ENCODE measurements around the gene SLC25A13.
"Not testable (repeated sequence)": the region's sequence is repeated elsewhere in the genome, so short reads cannot be mapped to it uniquely, and the experiment has no call there.

The SLC25A13 gene

DNA sequence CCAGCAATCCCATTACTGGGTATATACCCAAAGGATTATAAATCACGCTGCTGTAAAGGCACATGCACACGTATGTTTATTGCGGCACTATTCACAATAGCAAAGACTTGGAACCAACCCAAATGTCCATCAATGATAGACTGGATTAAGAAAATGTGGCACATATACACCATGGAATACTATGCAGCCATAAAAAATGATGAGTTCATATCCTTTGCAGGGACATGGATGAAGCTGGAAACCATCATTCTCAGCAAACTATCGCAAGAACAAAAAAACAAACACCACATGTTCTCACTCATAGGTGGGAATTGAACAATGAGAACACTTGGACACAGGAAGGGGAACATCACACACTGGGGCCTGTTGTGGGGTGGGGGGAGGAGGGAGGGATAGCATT is 28.0 kb downstream of the SLC25A13 start:
- not testable (repeated sequence) for DNase-seq

DNA sequence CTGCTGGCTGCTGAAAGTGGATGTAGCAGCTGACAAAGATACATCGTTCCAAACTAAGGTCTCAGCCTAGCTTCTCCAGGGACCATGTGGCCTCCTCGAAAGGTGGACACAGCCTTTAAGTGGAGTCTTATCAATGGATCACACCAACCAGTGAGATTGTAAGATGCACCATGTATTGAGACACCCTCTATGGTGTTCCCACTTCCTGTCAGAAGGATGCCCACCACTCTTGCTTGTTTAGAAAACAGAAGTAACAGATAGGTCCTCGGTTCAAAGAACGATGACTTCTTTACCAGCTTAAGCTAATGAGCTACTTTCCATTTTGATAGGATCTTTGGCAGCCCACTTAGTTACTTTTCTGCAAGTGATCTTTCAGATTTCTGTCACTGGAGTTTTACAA is 34.3 kb downstream of the SLC25A13 start:
- no peak for DNase-seq

DNA sequence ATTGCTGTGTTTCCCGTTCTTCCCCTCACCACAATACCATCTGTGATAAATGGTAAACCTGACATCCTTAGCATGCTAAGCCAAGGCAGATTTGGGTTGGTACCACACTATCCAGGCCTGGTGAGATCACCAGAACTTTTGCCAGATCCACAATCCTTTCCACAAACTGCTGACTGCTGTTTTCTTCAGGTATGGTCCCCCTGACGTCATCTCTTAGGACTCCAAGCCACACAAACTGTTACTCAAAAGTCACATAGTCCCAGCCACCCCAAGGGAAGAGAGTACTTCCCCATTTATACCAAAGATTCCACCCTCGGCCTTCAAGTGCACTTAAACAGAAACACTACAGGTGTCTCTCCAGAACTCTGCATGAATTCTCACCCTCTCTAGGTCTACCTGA is 34.8 kb downstream of the SLC25A13 start:
- DNase-seq = peak; percentile 16

DNA sequence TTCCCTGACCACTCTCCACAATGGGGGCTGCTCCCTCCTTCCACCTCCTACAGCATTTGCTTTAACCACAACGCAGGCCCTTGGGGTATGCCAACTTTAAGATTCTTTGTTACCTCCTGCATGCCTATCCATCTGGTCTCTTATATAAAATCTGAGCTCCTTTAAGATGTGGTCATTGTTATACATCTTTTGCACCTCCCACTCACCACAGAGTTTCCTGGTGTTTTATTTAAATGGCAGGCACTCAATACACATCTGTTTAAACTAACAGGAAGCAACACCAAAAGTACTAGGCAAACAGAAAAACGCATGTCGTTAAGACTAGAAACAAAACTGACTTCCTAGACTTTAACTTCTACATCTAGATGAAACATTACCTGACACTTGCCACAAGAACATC is 36.3 kb downstream of the SLC25A13 start:
- DNase-seq = no peak

DNA sequence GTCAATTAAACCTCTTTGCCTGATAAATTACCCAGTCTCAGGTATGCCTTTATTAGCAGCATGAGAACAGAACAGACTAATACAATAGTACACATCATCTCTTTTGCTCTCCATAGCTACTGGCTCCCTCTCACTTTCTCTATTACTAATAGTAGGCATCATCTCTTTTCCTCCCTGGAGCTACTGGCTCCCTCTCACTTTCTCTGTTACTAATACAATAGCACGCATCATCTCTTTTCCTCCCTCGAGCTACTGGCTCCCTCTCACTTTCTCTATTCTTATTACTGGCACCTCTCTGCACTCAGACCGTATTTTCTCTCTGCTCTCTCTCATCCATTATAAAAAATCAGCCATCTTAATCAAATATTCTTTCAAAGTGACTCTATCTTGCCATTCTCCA is 37.1 kb downstream of the SLC25A13 start:
- no peak for DNase-seq

DNA sequence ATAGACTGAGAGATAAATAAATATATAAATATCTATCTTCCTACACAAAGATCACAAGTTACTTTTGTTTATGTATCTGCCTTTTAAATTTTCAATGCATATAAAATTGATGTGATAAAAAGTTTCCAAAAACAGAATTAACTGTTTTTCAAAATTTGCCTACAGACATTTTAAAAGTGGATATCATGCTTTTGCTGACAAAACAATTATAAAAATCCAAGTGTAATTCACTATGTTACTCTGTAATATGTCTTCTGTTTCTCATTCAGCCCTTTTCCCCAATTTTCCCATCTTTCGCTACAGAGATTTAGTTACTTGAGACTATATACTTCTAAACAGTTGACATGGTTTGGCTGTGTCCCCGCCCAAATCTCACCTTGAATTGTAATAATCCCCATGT is 37.7 kb downstream of the SLC25A13 start:
- DNase-seq = no peak

DNA sequence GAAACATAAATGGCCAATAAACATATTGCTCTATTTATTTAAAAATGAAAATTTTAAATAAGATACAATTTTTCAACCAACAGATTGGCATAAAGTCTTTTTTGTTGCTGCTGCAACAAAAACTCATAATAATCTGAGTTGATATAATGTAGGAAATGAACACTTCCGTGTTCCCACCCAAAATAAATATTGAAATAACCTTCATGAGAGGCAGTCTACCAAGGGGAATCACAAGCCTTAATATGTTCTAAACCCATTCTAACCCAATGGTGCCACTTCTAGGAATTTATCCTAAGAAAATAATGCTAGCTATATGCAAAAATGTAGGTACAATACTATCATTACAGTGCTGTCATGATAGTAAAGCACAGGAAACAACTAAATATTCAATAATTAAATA is 39.1 kb downstream of the SLC25A13 start:
- DNase-seq = no peak

DNA sequence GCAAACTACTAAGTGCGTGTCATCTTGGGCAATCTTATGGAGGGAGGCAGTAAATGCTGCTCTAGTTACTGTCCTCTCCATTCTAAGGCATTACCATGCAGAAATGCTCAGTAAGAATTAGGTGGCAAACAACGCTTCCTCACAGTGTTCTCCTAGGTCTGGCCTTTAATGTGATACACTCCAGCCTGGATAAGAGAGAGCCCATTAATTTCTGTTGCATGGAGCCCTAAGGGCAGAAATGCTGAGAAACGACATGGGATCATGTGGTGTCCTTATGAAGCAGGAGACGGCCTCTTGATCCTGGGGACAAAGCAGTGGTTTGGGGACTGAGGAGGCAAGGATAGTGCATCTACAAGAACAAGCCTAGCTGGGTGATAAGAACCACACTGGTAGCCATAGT is 44.0 kb downstream of the SLC25A13 start:
- DNase-seq = no peak

DNA sequence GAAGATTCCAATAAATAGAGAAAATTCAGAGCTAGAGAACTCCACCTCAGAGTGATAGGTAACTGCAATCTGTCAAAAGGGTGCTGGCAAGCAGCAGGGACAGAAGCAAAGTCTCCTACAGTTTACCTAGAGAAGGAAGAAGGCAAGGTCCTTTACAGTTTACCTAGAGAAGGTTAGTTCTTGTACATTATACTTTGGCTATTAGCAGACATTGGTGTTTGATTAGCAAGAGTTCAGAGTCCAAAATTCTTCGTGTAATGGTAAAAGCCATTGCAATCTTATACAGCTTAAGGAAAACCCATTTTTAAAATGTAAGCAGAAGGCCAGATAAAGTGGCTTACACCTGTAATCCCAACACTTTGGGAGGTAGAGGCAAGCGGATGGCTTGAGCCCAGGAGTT is 45.9 kb downstream of the SLC25A13 start:
- no peak for DNase-seq

DNA sequence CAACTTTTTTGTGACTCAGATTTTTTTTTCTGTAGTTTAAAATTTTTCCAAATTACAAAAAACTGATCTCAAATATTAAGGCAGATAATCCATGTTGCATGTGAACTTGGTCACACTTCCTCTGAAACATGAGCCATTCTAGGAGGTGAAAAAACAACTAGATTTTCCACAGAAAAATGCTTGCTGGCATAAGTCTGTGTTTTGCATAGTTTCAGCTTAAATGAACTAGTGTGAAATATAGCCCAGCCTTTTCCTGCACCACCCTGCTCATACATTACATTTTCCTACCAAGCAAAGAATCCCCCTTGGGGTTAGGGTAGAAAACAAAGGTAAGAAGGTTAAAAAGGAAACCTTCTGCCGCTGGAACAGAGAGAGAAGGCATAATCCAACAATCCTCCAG is 48.2 kb downstream of the SLC25A13 start:
- no peak for DNase-seq

DNA sequence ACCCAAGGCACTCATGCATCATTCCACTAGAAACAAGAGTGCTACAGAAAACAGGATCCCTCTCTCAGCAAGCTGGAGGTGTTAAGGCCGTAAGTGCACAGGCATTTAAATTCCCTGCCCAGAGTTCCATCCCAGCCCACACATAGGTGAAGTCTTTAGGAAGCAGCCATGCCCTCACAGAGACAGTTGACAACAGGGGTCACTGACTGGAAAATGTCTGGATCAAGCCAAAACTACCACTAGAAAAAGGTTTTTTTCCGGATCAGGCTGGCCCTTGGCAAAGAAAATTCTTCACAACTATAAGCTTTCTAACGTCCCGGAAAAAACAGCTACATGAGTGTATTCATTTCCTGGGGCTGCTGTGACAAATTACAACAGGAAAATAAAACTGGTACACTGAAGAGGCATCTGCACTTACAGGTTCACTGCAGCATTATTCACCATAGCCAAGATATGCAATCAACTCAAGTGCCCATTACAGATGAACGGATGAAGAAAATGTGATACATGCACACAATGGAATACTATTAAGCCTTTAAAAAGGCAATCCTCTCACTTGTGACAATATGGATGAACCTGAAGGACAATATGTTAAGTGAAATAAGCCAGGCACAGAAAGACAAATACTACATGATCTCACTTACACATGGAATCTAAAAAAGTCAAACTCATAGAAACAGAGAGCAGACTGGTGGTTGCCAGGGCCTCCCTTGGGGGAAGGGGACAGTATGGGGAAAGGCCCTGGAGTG is 52.5 kb downstream of the SLC25A13 start:
- DNase-seq = no peak

DNA sequence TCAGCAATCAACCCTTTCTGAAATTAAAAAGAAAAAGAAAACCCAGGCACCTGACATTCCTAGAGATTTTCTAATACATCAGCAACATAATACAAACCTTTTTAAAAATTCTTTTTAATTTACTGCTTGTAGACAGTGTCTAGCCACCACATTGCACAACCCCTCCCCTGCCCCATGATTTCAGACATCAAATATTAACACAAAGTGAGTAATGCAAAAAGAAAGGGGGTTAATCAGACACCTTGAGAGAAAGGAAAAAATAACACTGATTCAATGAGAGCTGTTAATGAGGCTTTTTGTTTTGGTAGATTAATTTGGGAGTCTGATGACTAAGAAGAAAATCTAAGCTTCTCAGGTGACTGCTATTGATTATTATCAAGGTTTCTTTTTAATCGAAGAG is 55.3 kb downstream of the SLC25A13 start:
- no peak for DNase-seq

DNA sequence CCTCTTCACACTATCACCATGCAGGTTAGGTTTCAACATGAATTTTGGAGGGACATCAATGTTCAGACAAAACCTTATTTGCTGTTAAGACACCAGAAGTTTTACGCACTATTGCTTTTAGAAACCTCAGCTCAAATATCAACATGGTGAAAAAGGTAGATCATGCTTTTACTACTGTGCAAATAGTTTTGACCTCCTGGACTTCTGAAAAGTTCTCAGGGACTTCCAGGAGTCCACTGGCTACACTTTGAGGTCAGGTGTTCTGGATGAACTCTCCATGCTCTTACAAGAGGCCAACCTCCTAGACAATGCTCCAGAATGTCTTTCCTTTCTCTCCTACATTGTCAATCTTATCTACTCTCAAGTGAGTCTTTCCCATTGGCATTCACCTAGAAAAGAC is 55.9 kb downstream of the SLC25A13 start:
- no peak for DNase-seq

DNA sequence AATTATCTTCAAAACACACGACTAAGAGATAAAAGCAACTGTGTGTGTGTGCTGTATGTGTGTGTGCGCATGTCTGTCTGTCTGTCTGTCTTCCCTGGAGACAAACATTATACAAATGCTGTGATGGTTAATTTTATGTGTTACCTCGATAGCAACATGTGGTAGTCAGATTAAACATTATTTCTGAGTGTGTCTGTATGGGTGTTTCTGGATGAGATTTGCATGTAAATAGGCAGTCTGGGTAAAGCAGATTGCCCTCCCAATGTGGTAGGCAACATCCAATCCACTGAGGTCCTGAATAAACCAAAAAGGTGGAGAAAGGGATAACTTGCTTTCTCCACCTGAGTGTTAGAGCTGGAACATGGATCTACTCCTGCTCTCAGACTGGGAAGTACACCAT is 67.9 kb downstream of the SLC25A13 start:
- DNase-seq = no peak

DNA sequence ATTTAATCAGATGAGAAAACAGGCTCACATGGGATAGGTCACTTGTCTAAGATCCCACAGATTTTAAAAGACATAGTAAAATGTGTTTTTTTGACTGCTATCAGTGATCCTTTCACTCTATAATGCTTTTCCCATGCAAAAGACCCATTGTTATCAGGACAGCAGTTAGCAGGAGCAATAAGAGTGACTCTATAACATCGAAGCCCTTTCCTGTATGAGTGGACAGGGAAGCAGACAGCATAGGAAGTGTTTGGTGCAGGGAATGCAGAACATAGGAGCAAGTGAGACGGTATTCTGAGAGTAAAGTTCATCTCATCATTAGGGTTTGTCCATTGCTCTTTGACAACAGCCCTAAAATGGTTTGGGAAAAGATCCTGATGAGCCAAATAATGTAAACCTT is 68.5 kb downstream of the SLC25A13 start:
- DNase-seq = no peak

DNA sequence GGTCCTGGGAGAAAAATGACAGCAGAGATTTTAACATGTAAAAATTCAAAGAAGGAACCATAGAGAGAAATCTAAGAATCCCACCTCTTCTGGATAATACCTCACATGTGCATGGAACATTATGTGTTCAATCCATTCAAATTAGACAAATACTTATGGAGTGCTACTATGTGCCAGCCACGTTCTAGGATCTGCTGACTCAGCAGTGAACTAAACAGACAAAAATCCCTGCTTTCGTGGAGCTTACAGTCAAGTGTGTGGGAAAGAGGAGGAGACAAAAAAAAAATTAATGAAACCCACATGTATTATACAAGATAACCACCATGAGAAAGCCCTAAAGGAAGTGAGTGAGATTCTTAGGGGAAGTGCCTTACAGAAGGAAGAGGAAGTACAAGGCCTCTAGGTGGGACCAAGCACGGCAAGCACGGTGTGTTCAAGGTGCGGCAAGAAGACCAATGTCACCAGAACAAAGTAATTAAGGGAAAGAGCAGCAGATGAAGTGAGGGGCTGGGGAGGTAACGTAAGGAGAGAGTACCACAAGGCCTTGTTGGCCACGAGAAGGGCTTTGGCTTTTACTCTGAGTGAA is 71.0 kb downstream of the SLC25A13 start:
- peak; percentile 48 for DNase-seq

DNA sequence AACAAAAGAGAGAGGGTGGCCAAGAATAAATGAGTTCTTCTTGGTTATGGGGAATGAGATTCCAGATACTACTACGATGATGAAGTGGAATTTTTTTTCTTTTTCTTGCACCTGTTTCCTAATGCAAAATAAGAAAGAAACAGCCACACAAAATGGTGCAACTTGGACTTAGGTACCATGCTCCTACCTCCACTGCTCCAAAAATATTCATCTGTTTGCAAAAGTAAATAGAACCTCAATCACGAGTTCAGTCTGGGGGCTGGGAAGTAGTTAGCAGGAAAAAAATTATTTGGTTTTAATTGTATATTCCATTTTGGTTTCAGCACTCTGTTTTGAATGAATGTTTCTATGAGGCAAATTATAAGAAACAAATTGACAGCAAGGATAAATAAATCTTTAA is 73.5 kb downstream of the SLC25A13 start:
- no peak for DNase-seq

DNA sequence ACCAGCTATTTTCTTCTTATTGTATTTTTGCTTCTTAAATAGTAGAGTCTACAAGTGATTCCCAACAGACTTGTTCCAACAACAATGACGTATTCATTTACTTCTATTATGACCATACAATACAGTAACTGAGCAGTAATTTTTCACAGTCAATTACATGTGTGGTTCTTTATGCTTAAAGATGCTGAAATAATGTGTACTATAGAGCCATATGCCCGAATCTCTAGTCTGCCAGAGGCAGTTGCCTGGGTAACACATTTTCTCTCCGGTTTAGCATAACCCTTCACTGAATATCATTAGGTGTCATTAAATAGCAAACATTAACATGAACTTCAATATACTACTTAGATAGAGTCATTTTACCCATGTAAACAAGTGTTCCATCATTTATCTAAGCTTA is 75.0 kb downstream of the SLC25A13 start:
- no peak for DNase-seq

DNA sequence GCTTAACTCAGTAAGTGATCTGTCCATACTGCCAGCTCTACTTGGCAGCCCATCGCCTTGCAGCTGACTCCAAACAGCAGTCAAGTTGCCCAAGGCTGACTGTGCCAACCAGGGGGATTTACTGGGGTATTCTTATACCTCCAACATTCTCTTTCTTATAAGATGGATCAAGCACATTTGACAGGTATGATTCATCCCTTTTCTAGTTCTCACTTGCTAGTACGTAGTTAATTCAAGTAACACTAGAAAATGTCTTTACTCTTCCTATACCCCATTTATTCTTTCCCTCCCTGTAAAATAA is 77.0 kb downstream of the SLC25A13 start:
- DNase-seq = no peak

DNA sequence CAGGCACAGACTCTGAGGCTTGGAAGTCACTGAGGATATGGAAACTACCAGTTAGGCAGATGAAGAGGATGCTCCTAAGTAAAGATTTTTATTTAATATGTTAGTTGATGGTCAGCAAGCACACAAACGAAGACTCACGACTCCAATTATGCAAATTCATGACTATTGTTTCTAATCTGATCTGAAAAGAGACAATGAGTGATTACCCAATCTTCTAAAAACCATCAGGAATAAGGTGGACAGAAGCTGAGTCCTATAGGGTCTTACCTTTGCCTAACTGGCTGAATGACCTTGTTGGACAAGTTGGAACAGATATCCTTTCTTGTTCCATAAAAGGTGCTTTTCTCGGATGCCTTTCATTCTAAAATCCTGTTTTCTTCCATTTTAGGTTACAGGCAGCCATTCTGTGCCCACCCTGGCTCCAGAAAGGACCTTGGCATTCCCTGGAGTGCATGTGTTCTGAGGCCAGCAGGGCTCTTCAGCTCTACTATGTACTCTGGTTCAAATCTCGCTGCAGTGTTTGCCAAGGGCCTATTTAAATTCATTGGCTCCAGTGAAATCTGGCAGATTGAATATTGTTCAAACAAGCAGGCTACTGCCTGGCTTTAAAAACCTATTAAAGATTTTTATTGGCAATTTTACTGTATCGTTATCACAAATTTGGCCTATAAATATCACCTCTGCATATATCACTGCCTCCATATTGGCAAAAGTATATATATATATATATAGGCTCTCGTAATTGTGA is 77.5 kb downstream of the SLC25A13 start:
- DNase-seq = no peak

DNA sequence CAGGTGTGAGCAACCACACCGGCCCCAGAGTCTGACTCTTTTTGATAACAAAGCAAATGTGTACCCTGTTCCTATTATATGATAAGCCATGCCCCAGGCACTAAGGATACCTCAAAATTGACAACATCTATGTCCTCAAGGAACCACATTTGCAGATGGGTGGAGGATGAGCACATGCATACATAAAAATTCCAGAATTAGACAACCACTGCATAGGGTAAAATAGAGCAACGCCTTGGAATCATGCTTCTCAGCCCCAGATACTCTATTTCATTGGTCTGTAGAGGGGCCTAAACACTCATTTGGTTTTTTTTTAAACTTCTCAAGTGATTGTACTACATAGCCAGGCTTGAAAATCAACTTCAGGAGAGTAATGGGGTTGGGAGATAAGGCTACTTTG is 78.7 kb downstream of the SLC25A13 start:
- DNase-seq = no peak

DNA sequence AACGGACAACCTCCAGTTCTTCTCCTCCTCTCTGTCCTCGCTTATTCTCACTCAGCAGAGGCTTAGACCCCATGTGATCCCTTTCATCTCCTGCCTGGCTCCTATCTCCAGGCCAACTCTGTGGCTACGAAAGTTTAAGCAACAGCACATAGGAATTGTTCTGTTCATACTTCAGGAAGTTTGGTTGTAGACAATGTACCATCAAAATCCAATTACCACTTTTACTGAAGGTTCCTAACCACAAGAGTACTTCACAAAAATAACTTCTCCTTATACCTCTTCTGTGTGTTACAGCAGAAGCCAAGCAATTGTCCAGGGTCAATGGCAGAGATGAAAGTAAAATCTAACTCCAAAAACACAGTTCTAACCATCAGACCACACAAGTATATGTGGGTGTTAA is 80.0 kb downstream of the SLC25A13 start:
- DNase-seq = no peak

DNA sequence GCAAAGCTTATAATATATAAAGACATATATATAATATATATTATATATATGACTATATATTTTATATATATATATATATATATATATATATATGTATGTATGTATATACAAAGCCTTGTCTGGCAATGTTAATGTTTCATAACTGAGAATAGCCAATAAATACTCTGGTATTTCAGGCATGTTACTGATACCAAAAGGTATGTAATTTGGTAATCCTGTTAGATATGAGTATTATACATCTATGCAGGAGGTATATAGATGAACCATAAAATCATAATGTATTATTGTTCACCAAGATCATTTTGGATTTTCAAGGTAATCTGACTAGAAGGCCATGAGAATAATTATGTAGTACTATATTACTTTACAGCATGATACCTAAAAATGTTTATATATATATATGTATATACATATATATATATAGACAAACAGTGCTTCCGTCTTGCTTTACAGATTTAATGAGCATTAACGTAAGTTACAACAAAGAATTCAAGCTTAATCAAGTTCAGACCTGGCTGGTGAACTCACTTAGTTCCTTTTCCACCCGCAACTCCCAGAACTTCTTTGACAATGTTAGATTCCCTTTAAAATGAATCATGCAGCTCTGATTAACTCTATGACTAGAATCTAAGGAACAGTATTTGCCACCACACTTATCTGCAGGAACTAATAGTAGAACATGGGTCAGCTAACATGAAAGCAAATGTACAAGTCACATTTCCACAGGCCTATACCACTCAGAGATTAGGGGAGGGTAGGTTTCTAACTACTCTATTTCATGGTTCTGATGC is 82.7 kb downstream of the SLC25A13 start:
- DNase-seq = no peak

DNA sequence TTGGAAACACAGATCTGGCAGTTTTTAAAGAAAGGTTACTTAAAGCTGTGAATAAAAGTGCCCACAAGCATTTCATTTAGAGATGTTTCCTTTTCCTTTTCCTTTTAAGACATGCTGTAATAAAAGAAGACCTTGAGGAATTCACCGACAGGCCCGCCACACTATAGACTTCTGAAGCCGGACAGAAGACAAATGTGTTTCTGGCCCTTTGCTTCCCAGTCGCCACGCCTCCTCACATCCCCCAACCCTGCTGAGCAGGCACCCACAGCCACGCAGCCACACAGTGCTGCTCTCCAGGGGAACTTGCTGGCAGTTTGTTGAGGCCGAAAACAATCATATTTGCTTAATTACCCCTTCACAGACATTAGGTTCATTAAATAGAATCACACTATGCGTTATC is 83.4 kb downstream of the SLC25A13 start:
- no peak for DNase-seq

Measured in GF-D8 (cell line).